ENCODE data around the gene ZBP1. TPM values are rescaled to one million over a fixed set of nuclear protein-coding genes. Genes with fewer than 3 reads are reported as not detected.

The ZBP1 gene
- polyA plus RNA-seq, 1 of the 3 experiments (the other 2 are of a cell fraction), result not detected

- TF ChIP-seq CTCF (IDR thresholded peaks at IDR 0.05) (no peak), EZH2phosphoT487 (IDR thresholded peaks at IDR 0.05; ENCODE audit: borderline replicate concordance, low read depth) (no peak), YY1 (IDR thresholded peaks at IDR 0.05; ENCODE audit: low read depth) (no peak), MAX (IDR thresholded peaks at IDR 0.05; ENCODE audit: low read depth) (no peak), GABPA (IDR thresholded peaks at IDR 0.05; ENCODE audit: low read depth) (no peak), FOXJ3 (CRISPR knock-in tag; IDR thresholded peaks at IDR 0.05) (no peak), RAD21 (IDR thresholded peaks at IDR 0.05; ENCODE audit: low read length) (no peak), TAF1 (IDR thresholded peaks at IDR 0.05; ENCODE audit: borderline replicate concordance, low read depth, low read length) (no peak), RXRA (IDR thresholded peaks at IDR 0.05; ENCODE audit: borderline replicate concordance, low read depth) (no peak), SMC3 (IDR thresholded peaks at IDR 0.05; ENCODE audit: low read depth, low read length) (no peak), REST (IDR thresholded peaks at IDR 0.05; ENCODE audit: low read depth, low read length) (no peak), SIN3A (IDR thresholded peaks at IDR 0.05; ENCODE audit: borderline replicate concordance, low read depth, low read length) (no peak)
- TF ChIP-seq, protein P1, sequence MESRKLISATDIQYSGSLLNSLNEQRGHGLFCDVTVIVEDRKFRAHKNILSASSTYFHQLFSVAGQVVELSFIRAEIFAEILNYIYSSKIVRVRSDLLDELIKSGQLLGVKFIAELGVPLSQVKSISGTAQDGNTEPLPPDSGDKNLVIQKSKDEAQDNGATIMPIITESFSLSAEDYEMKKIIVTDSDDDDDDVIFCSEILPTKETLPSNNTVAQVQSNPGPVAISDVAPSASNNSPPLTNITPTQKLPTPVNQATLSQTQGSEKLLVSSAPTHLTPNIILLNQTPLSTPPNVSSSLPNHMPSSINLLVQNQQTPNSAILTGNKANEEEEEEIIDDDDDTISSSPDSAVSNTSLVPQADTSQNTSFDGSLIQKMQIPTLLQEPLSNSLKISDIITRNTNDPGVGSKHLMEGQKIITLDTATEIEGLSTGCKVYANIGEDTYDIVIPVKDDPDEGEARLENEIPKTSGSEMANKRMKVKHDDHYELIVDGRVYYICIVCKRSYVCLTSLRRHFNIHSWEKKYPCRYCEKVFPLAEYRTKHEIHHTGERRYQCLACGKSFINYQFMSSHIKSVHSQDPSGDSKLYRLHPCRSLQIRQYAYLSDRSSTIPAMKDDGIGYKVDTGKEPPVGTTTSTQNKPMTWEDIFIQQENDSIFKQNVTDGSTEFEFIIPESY (IDR thresholded peaks at IDR 0.05; ENCODE audit: borderline replicate concordance, low read depth), result no peak
Observed at GRCh38 chr20:57560554-57561355, 59.5 kb downstream of the ZBP1 start, which contains the start of gene PCK1 (continued).
